H9 (cell line): Measurements from ENCODE around the gene TPX2. TPM values are rescaled to one million over a fixed set of nuclear protein-coding genes. Genes with fewer than 3 reads are reported as not detected.

Experiments used
- DNase-seq: peaks from one replicate; pipeline ENCODE4 v3.0.0-alpha.2; 2017
- H2AFZ ChIP-seq: one replicate; pipeline ENCODE4 v1.6.1; 2013; ENCODE audit warnings: mild to moderate bottlenecking, low read length, control low read depth, moderate library complexity
- H2AK5ac ChIP-seq: 2 replicates; pipeline ENCODE4 v1.6.1; 2013; ENCODE audit warnings: low read length, control low read depth, mixed read lengths; ENCODE audit not compliant: insufficient read length
- H2BK120ac ChIP-seq: one replicate; pipeline ENCODE4 v1.6.1; 2013; ENCODE audit warnings: low read depth, mild to moderate bottlenecking, low read length, control low read depth, inconsistent platforms; ENCODE audit not compliant: poor library complexity, severe bottlenecking
- H2BK12ac ChIP-seq: 2 replicates; pipeline ENCODE4 v1.6.1; 2013; ENCODE audit warnings: low read length, control low read depth, mixed read lengths, low read depth; ENCODE audit not compliant: insufficient read length
- H2BK15ac ChIP-seq: 2 replicates; pipeline ENCODE4 v1.6.1; 2013; ENCODE audit warnings: low read depth, low read length, control low read depth
- H2BK20ac ChIP-seq: one replicate; pipeline ENCODE4 v1.6.1; 2013; ENCODE audit warnings: low read depth, mild to moderate bottlenecking, low read length, control low read depth, inconsistent platforms; ENCODE audit not compliant: poor library complexity, severe bottlenecking
- H2BK5ac ChIP-seq: 2 replicates; pipeline ENCODE4 v1.6.1; 2013; ENCODE audit warnings: low read length, control low read depth, mixed read lengths; ENCODE audit not compliant: insufficient read length
- H3K14ac ChIP-seq: 2 replicates; pipeline ENCODE4 v1.6.1; 2013; ENCODE audit warnings: low read length, control low read depth; ENCODE audit not compliant: insufficient read depth
- H3K18ac ChIP-seq: 2 replicates; pipeline ENCODE4 v1.6.1; 2013; ENCODE audit warnings: low read depth, mild to moderate bottlenecking, mixed read lengths, low read length, control low read depth; ENCODE audit not compliant: insufficient read length
- H3K23ac ChIP-seq: 2 replicates; pipeline ENCODE4 v1.6.1; 2013; ENCODE audit warnings: low read length, control low read depth, mixed read lengths, low read depth; ENCODE audit not compliant: insufficient read length
- H3K23me2 ChIP-seq: 2 replicates; pipeline ENCODE4 v1.6.1; 2013; ENCODE audit warnings: low read depth, mild to moderate bottlenecking, mixed read lengths, low read length, control low read depth; ENCODE audit not compliant: insufficient read length, poor library complexity, severe bottlenecking
- H3K27ac ChIP-seq: 2 replicates; pipeline ENCODE4 v1.5.1; 2013; ENCODE audit warnings: low read length, control low read depth, mixed read lengths, low read depth; ENCODE audit not compliant: insufficient read length
- H3K27me3 ChIP-seq: 2 replicates; pipeline ENCODE4 v1.6.1; 2013; ENCODE audit warnings: low read length, control low read depth, inconsistent platforms; ENCODE audit not compliant: insufficient read depth
- H3K4ac ChIP-seq: 2 replicates; pipeline ENCODE4 v1.6.1; 2013; ENCODE audit warnings: low read depth, mild to moderate bottlenecking, control low read depth, inconsistent platforms, low read length, moderate library complexity
- H3K4me1 ChIP-seq: 2 replicates; pipeline ENCODE4 v1.6.1; 2013; ENCODE audit warnings: low read length, control low read depth, inconsistent platforms; ENCODE audit not compliant: insufficient read depth
- H3K4me2 ChIP-seq: 2 replicates; pipeline ENCODE4 v1.6.1; 2013; ENCODE audit warnings: low read length, control low read depth, mixed read lengths; ENCODE audit not compliant: insufficient read length, insufficient read depth
- H3K56ac ChIP-seq: 2 replicates; pipeline ENCODE4 v1.6.1; 2013; ENCODE audit warnings: low read depth, mild to moderate bottlenecking, mixed read lengths, low read length, control low read depth; ENCODE audit not compliant: insufficient read length
- H3K79me1 ChIP-seq: 2 replicates; pipeline ENCODE4 v1.6.1; 2013; ENCODE audit warnings: low read depth, mild to moderate bottlenecking, moderate library complexity, low read length, control low read depth, inconsistent platforms; ENCODE audit not compliant: insufficient read depth, poor library complexity, severe bottlenecking
- H3K79me2 ChIP-seq: 2 replicates; pipeline ENCODE4 v1.6.1; 2013; ENCODE audit warnings: low read length, control low read depth, inconsistent platforms; ENCODE audit not compliant: insufficient read depth
- H3K9ac ChIP-seq: 2 replicates; pipeline ENCODE4 v1.6.1; 2013; ENCODE audit warnings: low read length, control low read depth, mixed read lengths; ENCODE audit not compliant: insufficient read length; ENCODE audit errors: extremely low read depth
- H3K9me3 ChIP-seq: one replicate; pipeline ENCODE4 v1.6.1; 2013; ENCODE audit warnings: low read depth, low read length, inconsistent platforms; ENCODE audit not compliant: control insufficient read depth
- H3T11ph ChIP-seq: one replicate; pipeline ENCODE4 v1.6.1; 2013; ENCODE audit warnings: mild to moderate bottlenecking, low read length, control low read depth, inconsistent platforms
- H4K20me1 ChIP-seq: one replicate; pipeline ENCODE4 v1.6.1; 2013; ENCODE audit not compliant: control insufficient read depth, insufficient read length, insufficient read depth
- H4K5ac ChIP-seq: 2 replicates; pipeline ENCODE4 v1.6.1; 2013; ENCODE audit warnings: low read depth, mild to moderate bottlenecking, mixed read lengths, low read length, control low read depth; ENCODE audit not compliant: insufficient read length
- H4K8ac ChIP-seq: replicated peaks from 2 replicates; pipeline ENCODE4 v1.6.1; 2013; ENCODE audit warnings: low read length, control low read depth, mixed read lengths, low read depth; ENCODE audit not compliant: insufficient read length
- H4K91ac ChIP-seq: 2 replicates; pipeline ENCODE4 v1.6.1; 2013; ENCODE audit warnings: low read depth, mild to moderate bottlenecking, moderate library complexity, mixed read lengths, low read length, control low read depth; ENCODE audit not compliant: insufficient read length
- H3K27ac Mint-ChIP-seq, 3 experiments: 2 replicates in 2 of 3; 3 replicates in 1 of 3; pipeline ENCODE4 v1.8.0; 2020 to 2021; ENCODE audit warnings: mixed read lengths in 3 of 3, mild to moderate bottlenecking in 1 of 3, moderate library complexity in 1 of 3
- H3K27me3 Mint-ChIP-seq: 2 replicates; pipeline ENCODE4 v1.8.0; 2021; ENCODE audit warnings: low read depth, mild to moderate bottlenecking, moderate library complexity, mixed read lengths
- H3K36me3 Mint-ChIP-seq, 3 experiments: 2 replicates in 2 of 3; 3 replicates in 1 of 3; pipeline ENCODE4 v1.8.0; 2020 to 2021; ENCODE audit warnings: low read depth in 3 of 3, mixed read lengths in 3 of 3; ENCODE audit not compliant: insufficient read depth in 1 of 3
- H3K4me1 Mint-ChIP-seq, 2 experiments: 2 replicates each; pipeline ENCODE4 v1.8.0; 2020; ENCODE audit warnings: mixed read lengths in 2 of 2
- H3K4me3 Mint-ChIP-seq, 2 experiments: 2 replicates in 1 of 2; 3 replicates in 1 of 2; pipeline ENCODE4 v1.8.0; 2020 to 2021; ENCODE audit warnings: mild to moderate bottlenecking in 2 of 2, mixed read lengths in 2 of 2, moderate library complexity in 1 of 2
- H3K9me3 Mint-ChIP-seq, 2 experiments: 2 replicates in 1 of 2; 3 replicates in 1 of 2; pipeline ENCODE4 v1.8.0; 2020; ENCODE audit warnings: mild to moderate bottlenecking in 2 of 2, mixed read lengths in 2 of 2, moderate library complexity in 1 of 2
- CTCF ChIP-seq: fragments of 200-600 bp; sonication (generic); conservative IDR thresholded peaks from 3 replicates; pipeline ENCODE4 v1.8.0; 2021; ENCODE audit warnings: antibody characterized with exemption, mild to moderate bottlenecking
- WGBS: extraction: QIAGEN DNeasy Blood & Tissue Kit; methylation state at CpG from one replicate; pipeline ENCODE4 v1.1.7; 2013; ENCODE audit warnings: missing lambda C conversion rate, low lambda C conversion rate, mixed read lengths; ENCODE audit not compliant: insufficient read length; ENCODE audit errors: extremely low coverage; 5-methylcytosine and 5-hydroxymethylcytosine counted together
- total RNA-seq: library from RNA; stranded (reverse); gene quantifications from 2 replicates; pipeline ENCODE4 v1.2.1, GENCODE V29; 2021

TPX2 gene
- total RNA-seq, 1 experiment from 2014 or later = 161 TPM

GRCh38 chr20:31718952-31719643, 20.0 kb upstream of the TPX2 start:
- WGBS = no CpG with 5 or more reads among the region's 6 CpGs
- Mint-ChIP-seq H3K27ac (peak overlapping the region in 2 of 3 experiments; percentile 53; a peak in 3 of 7 replicates), H3K9me3 (no peaks in the 10 kb centered on the region), H3K36me3 (peaks cover 4 to 56% (median 51%) of the 10 kb centered on the region in 3 experiments; a peak in 6 of 7 replicates), H3K4me3 (peak overlapping the region in 1 of 2 experiments; percentile 76; a peak in 3 of 5 replicates), H3K4me1 (peaks cover 67 to 74% of the 10 kb centered on the region in 2 experiments), H3K27me3 (no peaks in the 10 kb centered on the region)
- DNase-seq = no peak
- H2BK120ac ChIP-seq = no peak overlapping the region
- H2BK12ac ChIP-seq = no peak overlapping the region
- H2AK5ac ChIP-seq = no peak overlapping the region
- TF ChIP-seq CTCF = no peak
- H4K91ac ChIP-seq = no peak overlapping the region
- H4K5ac ChIP-seq = no peak overlapping the region
- H3K27ac ChIP-seq = no peak overlapping the region
- H2BK20ac ChIP-seq = no peak overlapping the region
- peaks cover 33% of the 10 kb centered on the region for H3K23me2 ChIP-seq
- no peak overlapping the region for H3K23ac ChIP-seq
- no peak overlapping the region for H3K18ac ChIP-seq
- H3K9ac ChIP-seq = no peak overlapping the region
- no peaks in the 10 kb centered on the region for H3K27me3 ChIP-seq
- no peak overlapping the region for H3T11ph ChIP-seq
- H3K79me1 ChIP-seq = no peaks in the 10 kb centered on the region
- peak overlapping the region; percentile 48 for H3K4me2 ChIP-seq
- H3K4me1 ChIP-seq = peaks cover 15% of the 10 kb centered on the region
- no peak overlapping the region for H2BK15ac ChIP-seq
- H3K14ac ChIP-seq = no peak overlapping the region
- peaks cover 7% of the 10 kb centered on the region; the same call in 1 of the 2 replicates for H3K79me2 ChIP-seq
- no peak overlapping the region for H2AFZ ChIP-seq
- no peak overlapping the region for H4K8ac ChIP-seq
- no peak overlapping the region for H3K4ac ChIP-seq
- no peaks in the 10 kb centered on the region for H4K20me1 ChIP-seq
- H3K9me3 ChIP-seq = no peaks in the 10 kb centered on the region
- no peak overlapping the region for H3K56ac ChIP-seq
- H2BK5ac ChIP-seq = no peak overlapping the region
